ENCODE data around the gene ANAPC10. TPM values are rescaled to one million over a fixed set of nuclear protein-coding genes. Genes with fewer than 3 reads are reported as not detected.

The ANAPC10 gene
- polyA plus RNA-seq, 1 of the 3 experiments (the other 2 are of a cell fraction): 19.1 TPM

- TF ChIP-seq SIN3A (IDR thresholded peaks at IDR 0.05; ENCODE audit: borderline replicate concordance, low read depth, low read length) (no peak), USF2 (IDR thresholded peaks at IDR 0.05; ENCODE audit: borderline replicate concordance, low read depth, low read length) (no peak), NFIC (IDR thresholded peaks at IDR 0.05; ENCODE audit: borderline replicate concordance) (no peak), GATA2 (CRISPR knock-in tag; IDR thresholded peaks at IDR 0.05) (no peak), EZH2phosphoT487 (IDR thresholded peaks at IDR 0.05; ENCODE audit: borderline replicate concordance, low read depth) (no peak)
Measured at GRCh38 chr4:145083891-145084605, 13.9 kb downstream of the ANAPC10 start (continued).

- POLR2A ChIA-PET: no interaction called here
- Histone ChIP-seq H3K4me3 (ENCODE audit: low read depth in 2 of 2, low read length in 1 of 2) (no peak overlapping the region), H3K79me2 (ENCODE audit: insufficient read depth) (peaks cover 68% of the 10 kb centered on the region), H2AFZ (ENCODE audit: low read depth) (no peak overlapping the region), H3K27me3 (ENCODE audit: insufficient read depth) (no peaks in the 10 kb centered on the region), H3F3A (replicated peaks; ENCODE audit: insufficient read depth) (peaks cover 10% of the 10 kb centered on the region), H3K4me2 (no peak overlapping the region), H3K9me3 (no peaks in the 10 kb centered on the region), H3K27ac (ENCODE audit: low read depth in 2 of 2, low read length in 1 of 2) (peak overlapping the region in 1 of 2 experiments; percentile 21; a peak in 1 of 4 replicates), H3K9ac (no peak overlapping the region), H3K9me2 (no peaks in the 10 kb centered on the region), H3K4me1 (ENCODE audit: control insufficient read depth in 1 of 2, insufficient read depth in 2 of 2, low read depth in 1 of 2, low read length in 1 of 2) (peaks cover 0 to 2% of the 10 kb centered on the region in 2 experiments; a peak in 1 of 4 replicates), H3K36me3 (replicated peaks in 1 of 2; ENCODE audit: control insufficient read depth in 1 of 2, insufficient read depth in 2 of 2, low read length in 1 of 2) (peaks cover 13 to 50% of the 10 kb centered on the region in 2 experiments), H4K20me1 (ENCODE audit: insufficient read depth) (no peaks in the 10 kb centered on the region)
- TF ChIP-seq TAF1 (IDR thresholded peaks at IDR 0.05; ENCODE audit: borderline replicate concordance, low read depth, low read length) (no peak), FOSL2 (IDR thresholded peaks at IDR 0.05; ENCODE audit: borderline replicate concordance, low read depth) (no peak), CHD2 (IDR thresholded peaks at IDR 0.05; ENCODE audit: low read length, partially characterized antibody) (no peak), ZBTB33 (IDR thresholded peaks at IDR 0.05; ENCODE audit: borderline replicate concordance, low read depth) (no peak)
- DNase-seq: no peak
- 100% methylated on average over 1 of the region's 1 CpG for WGBS (ENCODE audit: low lambda C conversion rate)
- CTCF ChIA-PET: interaction anchor here (1.4 to 1.7 kb wide), 2 partner anchors 16 to 20 kb away, joined by 5 to 6 read pairs; partner anchors contain the start of genes ABCE1 and ANAPC10
Measured at GRCh38 chr4:145081756-145082155, 16.2 kb downstream of the ANAPC10 start.

- Histone ChIP-seq H3K27me3 (ENCODE audit: insufficient read depth) (no peaks in the 10 kb centered on the region), H3K9me3 (no peaks in the 10 kb centered on the region), H3K79me2 (ENCODE audit: insufficient read depth) (peaks cover 54% of the 10 kb centered on the region), H3K4me3 (ENCODE audit: low read depth in 2 of 2, low read length in 1 of 2) (no peak overlapping the region), H2AFZ (ENCODE audit: low read depth) (no peak overlapping the region), H4K20me1 (ENCODE audit: insufficient read depth) (no peaks in the 10 kb centered on the region), H3K4me2 (no peak overlapping the region), H3K4me1 (ENCODE audit: control insufficient read depth in 1 of 2, insufficient read depth in 2 of 2, low read depth in 1 of 2, low read length in 1 of 2) (no peaks in the 10 kb centered on the region; a peak in 1 of 4 replicates), H3F3A (replicated peaks; ENCODE audit: insufficient read depth) (no peaks in the 10 kb centered on the region), H3K9ac (no peak overlapping the region), H3K36me3 (replicated peaks in 1 of 2; ENCODE audit: control insufficient read depth in 1 of 2, insufficient read depth in 2 of 2, low read length in 1 of 2) (peaks cover 6 to 41% of the 10 kb centered on the region in 2 experiments), H3K27ac (ENCODE audit: low read depth in 2 of 2, low read length in 1 of 2) (no peak overlapping the region), H3K9me2 (no peaks in the 10 kb centered on the region)
- CTCF ChIA-PET: interaction anchor here (0.7 kb wide), 1 partner anchor 286 kb away, joined by 3 read pairs; no protein-coding TSS in a partner anchor
- TF ChIP-seq YY1 (IDR thresholded peaks at IDR 0.05; ENCODE audit: low read depth) (no peak), SIN3A (IDR thresholded peaks at IDR 0.05; ENCODE audit: borderline replicate concordance, low read depth, low read length) (no peak), USF1 (IDR thresholded peaks at IDR 0.05; ENCODE audit: borderline replicate concordance, low read depth) (no peak), CHD2 (IDR thresholded peaks at IDR 0.05; ENCODE audit: low read length, partially characterized antibody) (no peak)
- WGBS (ENCODE audit: low lambda C conversion rate): 93% methylated on average over 2 of the region's 2 CpGs
- no peak for DNase-seq
- POLR2A ChIA-PET: no interaction called here
Measured at GRCh38 chr4:145076469-145076855, 21.5 kb downstream of the ANAPC10 start.

Data from SK-N-SH (cell line).